ENCODE data around the gene BAIAP2L1.

DNA sequence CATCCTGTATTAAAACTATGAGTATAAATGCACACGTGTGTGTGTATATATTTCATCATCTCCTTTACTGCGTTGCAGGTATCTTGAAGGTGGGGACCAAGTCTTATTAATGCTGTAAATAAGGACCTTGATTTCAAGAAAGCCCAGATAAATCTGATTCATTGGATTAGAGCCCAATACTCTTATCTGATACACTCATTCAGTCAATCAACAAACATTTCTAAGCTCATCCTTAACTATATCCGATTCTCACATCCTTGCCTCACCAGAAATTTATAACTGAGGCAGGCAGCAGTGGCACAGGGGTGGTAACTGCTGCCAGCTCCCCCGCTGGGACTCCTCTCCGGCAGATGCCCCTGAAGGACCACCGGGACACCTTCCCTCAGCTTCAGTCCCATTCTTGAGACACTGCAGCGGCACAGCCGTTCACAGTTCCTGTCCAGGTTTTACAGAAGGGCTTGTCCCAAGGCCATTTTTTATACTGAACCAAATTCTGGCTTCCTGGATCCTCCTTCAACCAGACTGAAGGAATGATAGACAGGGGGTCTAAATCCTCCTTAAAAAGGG lies 65.4 kb downstream of the BAIAP2L1 start:
- no peak for TF ChIP-seq ZNF253 (CRISPR knock-in tag; conservative IDR thresholded peaks at IDR 0.05)
- no peak for TF ChIP-seq RAD51 (IDR thresholded peaks at IDR 0.05; ENCODE audit: borderline replicate concordance, low read depth)
- no peak for TF ChIP-seq EZH2 (IDR thresholded peaks at IDR 0.05; ENCODE audit: borderline replicate concordance, low read depth, low read length)
- TF ChIP-seq EGR1 (conservative IDR thresholded peaks at IDR 0.05) = no peak
- TF ChIP-seq HNRNPH1 (optimal IDR thresholded peaks at IDR 0.05; ENCODE audit: low read depth, low read length) = no peak
